ENCODE measurements around the gene ALDH3A1.

Gene ALDH3A1

DNA sequence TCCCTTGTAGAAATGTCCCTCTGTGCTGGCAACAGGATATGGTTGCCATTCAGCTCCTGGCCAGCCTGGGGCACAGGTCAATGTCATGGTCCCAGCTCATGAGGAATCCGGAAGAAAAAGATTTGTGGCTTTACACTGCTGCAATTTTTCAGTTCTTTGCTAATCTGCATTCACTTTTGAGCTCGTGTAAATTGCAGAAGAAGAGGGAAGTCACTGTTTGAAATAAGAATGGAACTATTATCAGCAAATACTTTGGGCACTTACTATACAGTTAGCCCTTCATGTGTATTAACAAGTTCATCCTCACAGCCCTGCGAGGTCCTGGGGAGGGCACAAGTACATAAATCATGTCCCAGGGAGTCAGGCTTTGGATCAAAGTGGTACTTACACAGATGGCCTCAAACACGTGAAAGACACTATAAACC is 45.9 kb downstream of the ALDH3A1 start:
- no peak for DNase-seq

All from fibroblast of skin of abdomen (primary cell).